Measurements from ENCODE around the gene PLPP3. TPM values are rescaled to one million over a fixed set of nuclear protein-coding genes. Genes with fewer than 3 reads are reported as not detected.

Gene PLPP3
- total RNA-seq, 4 donors from 2014 or later: 33.6 to 113 (median 67.1) TPM

GRCh38 chr1:56496158-56496557 is 83.2 kb downstream of the PLPP3 start:
- H3K4me3 ChIP-seq (ENCODE audit: low read depth, poor library complexity, severe bottlenecking): no peak overlapping the region
- WGBS, 2 donors: 62 to 68% methylated on average over 2 of the region's 2 CpGs
- no peak for DNase-seq (ENCODE audit: low spot score in 2 of 2)
- intact Hi-C loops (cut with DNase I; ENCODE audit: low total_unique reads): no loop called here
- no peak for TF ChIP-seq CTCF (IDR thresholded peaks at IDR 0.05)
- TF ChIP-seq POLR2A (IDR thresholded peaks at IDR 0.05): no peak

GRCh38 chr1:56495538-56495937 is 83.8 kb downstream of the PLPP3 start:
- H3K4me3 ChIP-seq (ENCODE audit: low read depth, poor library complexity, severe bottlenecking): no peak overlapping the region
- no peak for TF ChIP-seq CTCF (IDR thresholded peaks at IDR 0.05)
- no peak for TF ChIP-seq POLR2A (IDR thresholded peaks at IDR 0.05)
- WGBS, 2 donors: 82 to 86% methylated on average over 10 of the region's 10 CpGs
- no peak for DNase-seq (ENCODE audit: low spot score in 2 of 2)
- intact Hi-C loops (cut with DNase I; ENCODE audit: low total_unique reads): no loop called here

GRCh38 chr1:56494306-56494705 is 85.1 kb downstream of the PLPP3 start:
- intact Hi-C loops (cut with DNase I; ENCODE audit: low total_unique reads): no loop called here
- no peak for TF ChIP-seq CTCF (IDR thresholded peaks at IDR 0.05)
- TF ChIP-seq POLR2A (IDR thresholded peaks at IDR 0.05): no peak
- 75 to 83% methylated on average over 5 of the region's 5 CpGs for WGBS, 2 donors
- no peak overlapping the region for H3K4me3 ChIP-seq (ENCODE audit: low read depth, poor library complexity, severe bottlenecking)
- no peak for DNase-seq (ENCODE audit: low spot score in 2 of 2)

- 88 to 92% methylated on average over 2 of the region's 2 CpGs for WGBS, 2 donors
- no peak overlapping the region for H3K4me3 ChIP-seq (ENCODE audit: low read depth, poor library complexity, severe bottlenecking)
- no peak for TF ChIP-seq POLR2A (IDR thresholded peaks at IDR 0.05)
- no peak for TF ChIP-seq CTCF (IDR thresholded peaks at IDR 0.05)
- DNase-seq (ENCODE audit: low spot score in 2 of 2): no peak
- intact Hi-C loops (cut with DNase I; ENCODE audit: low total_unique reads): no loop called here
Observed at GRCh38 chr1:56493826-56494225, 85.5 kb downstream of the PLPP3 start.

- TF ChIP-seq CTCF (IDR thresholded peaks at IDR 0.05): no peak
- TF ChIP-seq POLR2A (IDR thresholded peaks at IDR 0.05): no peak
- no peak overlapping the region for H3K4me3 ChIP-seq (ENCODE audit: low read depth, poor library complexity, severe bottlenecking)
- no peak for DNase-seq (ENCODE audit: low spot score in 2 of 2)
- intact Hi-C loops (cut with DNase I; ENCODE audit: low total_unique reads): no loop called here
- 32% methylated on average over 5 of the region's 5 CpGs for WGBS, 2 donors
Observed at GRCh38 chr1:56491441-56491840, 87.9 kb downstream of the PLPP3 start.

- TF ChIP-seq CTCF (IDR thresholded peaks at IDR 0.05): no peak
- TF ChIP-seq POLR2A (IDR thresholded peaks at IDR 0.05): no peak
- intact Hi-C loops (cut with DNase I; ENCODE audit: low total_unique reads): no loop called here
- 65 to 80% methylated on average over 2 of the region's 2 CpGs for WGBS, 2 donors
- DNase-seq (ENCODE audit: low spot score in 2 of 2): no peak
- no peak overlapping the region for H3K4me3 ChIP-seq (ENCODE audit: low read depth, poor library complexity, severe bottlenecking)
Observed at GRCh38 chr1:56490619-56491018, 88.7 kb downstream of the PLPP3 start.

Measured in lower leg skin (tissue), 4 donors.